HG02678 (cell line): Measurements from ENCODE around the gene PGS1.

Experiments
- ATAC-seq: cut with Tn5 transposase; IDR thresholded peaks from one replicate; pipeline ENCODE4 v1.9.1; 2021; ENCODE audit warnings: mild to moderate bottlenecking, moderate library complexity; ENCODE audit not compliant: unreplicated experiment

PGS1 gene

GRCh38 chr17:78422872-78423588, 44.6 kb downstream of the PGS1 start:
- ATAC-seq, result no peak

- ATAC-seq, result no peak
Observed at GRCh38 chr17:78423961-78424675, 45.7 kb downstream of the PGS1 start.

- ATAC-seq, result no peak
Observed at GRCh38 chr17:78425429-78425828, 47.0 kb downstream of the PGS1 start.

GRCh38 chr17:78426293-78426879, 47.9 kb downstream of the PGS1 start:
- ATAC-seq, result no peak

- no peak for ATAC-seq
Observed at GRCh38 chr17:78427140-78427539, 48.7 kb downstream of the PGS1 start.

- ATAC-seq, result no peak
Observed at GRCh38 chr17:78428025-78428575, 49.7 kb downstream of the PGS1 start.

GRCh38 chr17:78428836-78429617, 50.6 kb downstream of the PGS1 start:
- no peak for ATAC-seq

GRCh38 chr17:78429618-78429995, 51.2 kb downstream of the PGS1 start:
- no peak for ATAC-seq

GRCh38 chr17:78430892-78431691, 52.6 kb downstream of the PGS1 start:
- no peak for ATAC-seq

- ATAC-seq, result no peak
Observed at GRCh38 chr17:78431692-78431958, 53.2 kb downstream of the PGS1 start.

- ATAC-seq, result no peak
Observed at GRCh38 chr17:78432226-78433012, 54.0 kb downstream of the PGS1 start.

GRCh38 chr17:78433013-78433727, 54.7 kb downstream of the PGS1 start:
- no peak for ATAC-seq

- ATAC-seq, result no peak
Observed at GRCh38 chr17:78433780-78434335, 55.4 kb downstream of the PGS1 start.

- ATAC-seq, result no peak
Observed at GRCh38 chr17:78434455-78435329, 56.2 kb downstream of the PGS1 start.

- ATAC-seq, result no peak
Observed at GRCh38 chr17:78435330-78436005, 57.0 kb downstream of the PGS1 start.

- no peak for ATAC-seq
Observed at GRCh38 chr17:78437508-78438169, 59.2 kb downstream of the PGS1 start.

GRCh38 chr17:78438271-78438691, 59.8 kb downstream of the PGS1 start:
- ATAC-seq, result no peak
